Astrocyte (in vitro differentiated cells and primary cell): ENCODE measurements around the gene ZFR2.

Experiments used
- CTCF ChIP-seq: IDR thresholded peaks from 2 replicates; pipeline ENCODE4 v1.5.1; 2011; ENCODE audit warnings: low read depth, mild to moderate bottlenecking, inconsistent platforms, low read length, moderate library complexity; ENCODE audit not compliant: insufficient read depth
- EZH2 ChIP-seq: IDR thresholded peaks from 2 replicates; pipeline ENCODE4 v1.6.1; 2012; ENCODE audit warnings: mild to moderate bottlenecking, low read length, inconsistent platforms; ENCODE audit not compliant: insufficient read depth

GRCh38 chr19:3808420-3809143, 60.3 kb downstream of the ZFR2 start:
- TF ChIP-seq CTCF = no peak
- TF ChIP-seq EZH2 = no peak
